MM.1S (cell line): ENCODE data around the gene MAD1L1.

Experiments
- DNase-seq: peaks from one replicate; pipeline ENCODE4 v3.0.0-alpha.2; 2015
- H2AFZ ChIP-seq: fragments of 300-600 bp; sonication (generic); 2 replicates; pipeline ENCODE4 v1.6.0; 2016; ENCODE audit warnings: antibody characterized with exemption, low read length
- H3F3A ChIP-seq: fragments of 300-600 bp; sonication (generic); 2 replicates; pipeline ENCODE4 v1.6.1; 2016; ENCODE audit warnings: mild to moderate bottlenecking, antibody characterized with exemption, low read length, moderate library complexity, mixed read lengths; ENCODE audit not compliant: insufficient read depth
- H3K27ac ChIP-seq: fragments of 300-600 bp; sonication (generic); 2 replicates; pipeline ENCODE4 v1.5.1; 2016; ENCODE audit warnings: mild to moderate bottlenecking, low read length
- H3K27me3 ChIP-seq: fragments of 300-600 bp; sonication (generic); replicated peaks from 2 replicates; pipeline ENCODE4 v1.6.0; 2016; ENCODE audit warnings: low read length; ENCODE audit not compliant: insufficient read depth
- H3K36me3 ChIP-seq: fragments of 300-600 bp; sonication (generic); replicated peaks from 2 replicates; pipeline ENCODE4 v1.6.1; 2016; ENCODE audit warnings: mild to moderate bottlenecking, low read length, mixed read lengths; ENCODE audit not compliant: insufficient read depth
- H3K4me1 ChIP-seq: fragments of 300-600 bp; sonication (generic); 2 replicates; pipeline ENCODE4 v1.6.1; 2016; ENCODE audit warnings: low read length, mixed read lengths
- H3K4me2 ChIP-seq: fragments of 300-600 bp; sonication (generic); 2 replicates; pipeline ENCODE4 v1.6.0; 2016; ENCODE audit warnings: low read depth, low read length
- H3K4me3 ChIP-seq: fragments of 300-600 bp; sonication (generic); 2 replicates; pipeline ENCODE4 v1.5.1; 2016; ENCODE audit warnings: low read length, mixed read lengths
- H3K79me2 ChIP-seq: fragments of 300-600 bp; sonication (generic); 2 replicates; pipeline ENCODE4 v1.6.1; 2016; ENCODE audit warnings: mixed run types, low read length, mixed read lengths
- H3K9ac ChIP-seq: fragments of 300-600 bp; sonication (generic); 2 replicates; pipeline ENCODE4 v1.6.1; 2016; ENCODE audit warnings: low read length, mixed read lengths
- H3K9me2 ChIP-seq: fragments of 300-600 bp; sonication (generic); replicated peaks from 2 replicates; pipeline ENCODE4 v1.6.1; 2016; ENCODE audit warnings: mild to moderate bottlenecking, low read length, mixed read lengths; ENCODE audit not compliant: insufficient read depth
- H3K9me3 ChIP-seq: fragments of 300-600 bp; sonication (generic); replicated peaks from 2 replicates; pipeline ENCODE4 v1.6.1; 2016; ENCODE audit warnings: mild to moderate bottlenecking, low read length, mixed read lengths; ENCODE audit not compliant: insufficient read depth
- H4K20me1 ChIP-seq: fragments of 300-600 bp; sonication (generic); 2 replicates; pipeline ENCODE4 v1.6.1; 2016; ENCODE audit warnings: mild to moderate bottlenecking, low read length, moderate library complexity, mixed read lengths; ENCODE audit not compliant: insufficient read depth
- EZH2 ChIP-seq: fragments of 300-600 bp; sonication (generic); optimal IDR thresholded peaks from 2 replicates; pipeline ENCODE3; 2017; ENCODE audit warnings: low read depth, mild to moderate bottlenecking, antibody characterized with exemption, low read length, mixed read lengths
- EZH2phosphoT487 ChIP-seq: fragments of 300-600 bp; sonication (generic); IDR thresholded peaks from 2 replicates; pipeline ENCODE4 v1.6.1; 2018; ENCODE audit warnings: antibody characterized with exemption, low read length
- TF ChIP-seq, protein P1 (sequence below): fragments of 300-600 bp; sonication (generic); IDR thresholded peaks from 2 replicates; pipeline ENCODE4 v1.5.1; 2016; ENCODE audit warnings: antibody characterized with exemption, low read length, mixed read lengths

Gene MAD1L1

DNA sequence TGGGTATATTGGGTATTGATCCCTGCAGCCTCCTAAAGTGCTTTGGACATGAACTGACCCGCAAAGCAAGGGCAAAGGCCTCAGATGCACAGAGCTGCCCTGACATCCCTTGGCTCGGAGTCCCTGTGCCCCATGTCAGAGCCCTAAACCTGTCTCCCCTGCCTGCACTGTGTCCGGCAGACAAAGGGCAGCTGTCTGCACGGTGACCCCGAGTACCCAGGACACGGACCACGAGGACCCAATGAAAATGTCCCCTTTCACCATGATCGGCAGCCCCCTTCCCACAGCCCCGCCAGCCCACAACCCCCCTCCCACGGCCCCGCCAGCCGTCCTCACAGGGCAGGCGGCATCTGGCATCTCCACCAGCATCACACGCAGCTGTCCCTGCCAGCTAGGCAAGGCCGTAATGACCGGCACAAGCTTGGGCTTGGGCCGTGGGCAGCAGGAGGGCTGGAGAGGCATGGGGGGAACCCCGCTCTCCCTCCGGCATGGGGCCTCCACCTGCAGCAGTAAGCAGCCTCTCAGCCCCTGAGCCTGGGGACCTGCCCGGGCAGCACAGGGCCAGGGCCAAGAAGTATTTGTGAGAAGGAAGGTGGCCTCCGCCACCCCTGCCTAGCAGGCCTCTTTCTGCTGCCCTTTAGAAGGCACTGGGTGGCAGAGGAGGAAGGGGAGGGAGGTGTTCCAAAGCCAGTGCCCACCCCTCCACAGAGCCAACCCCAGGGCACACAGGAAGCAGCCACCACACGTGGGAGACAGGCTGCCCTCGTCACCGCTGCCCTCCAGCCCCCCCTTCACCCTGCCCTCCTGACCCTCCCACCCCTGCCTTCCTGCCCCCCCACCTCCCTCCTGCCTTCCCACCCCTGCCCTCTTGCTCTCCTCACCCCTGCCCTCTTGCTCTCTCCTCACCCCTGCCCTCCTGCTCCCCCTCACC is 19.4 kb upstream of the MAD1L1 start:
- H3K9me3 ChIP-seq = no peaks in the 10 kb centered on the region
- no peaks in the 10 kb centered on the region for H3K9me2 ChIP-seq
- no peak for TF ChIP-seq EZH2phosphoT487
- no peak for TF ChIP-seq EZH2
- TF ChIP-seq, protein P1, sequence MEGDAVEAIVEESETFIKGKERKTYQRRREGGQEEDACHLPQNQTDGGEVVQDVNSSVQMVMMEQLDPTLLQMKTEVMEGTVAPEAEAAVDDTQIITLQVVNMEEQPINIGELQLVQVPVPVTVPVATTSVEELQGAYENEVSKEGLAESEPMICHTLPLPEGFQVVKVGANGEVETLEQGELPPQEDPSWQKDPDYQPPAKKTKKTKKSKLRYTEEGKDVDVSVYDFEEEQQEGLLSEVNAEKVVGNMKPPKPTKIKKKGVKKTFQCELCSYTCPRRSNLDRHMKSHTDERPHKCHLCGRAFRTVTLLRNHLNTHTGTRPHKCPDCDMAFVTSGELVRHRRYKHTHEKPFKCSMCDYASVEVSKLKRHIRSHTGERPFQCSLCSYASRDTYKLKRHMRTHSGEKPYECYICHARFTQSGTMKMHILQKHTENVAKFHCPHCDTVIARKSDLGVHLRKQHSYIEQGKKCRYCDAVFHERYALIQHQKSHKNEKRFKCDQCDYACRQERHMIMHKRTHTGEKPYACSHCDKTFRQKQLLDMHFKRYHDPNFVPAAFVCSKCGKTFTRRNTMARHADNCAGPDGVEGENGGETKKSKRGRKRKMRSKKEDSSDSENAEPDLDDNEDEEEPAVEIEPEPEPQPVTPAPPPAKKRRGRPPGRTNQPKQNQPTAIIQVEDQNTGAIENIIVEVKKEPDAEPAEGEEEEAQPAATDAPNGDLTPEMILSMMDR = no peak
- H4K20me1 ChIP-seq = no peaks in the 10 kb centered on the region
- H3K4me1 ChIP-seq = peaks cover 16% of the 10 kb centered on the region
- H3K36me3 ChIP-seq = no peaks in the 10 kb centered on the region
- no peak for DNase-seq
- peaks cover 10% of the 10 kb centered on the region; the same call in 1 of the 2 replicates for H3F3A ChIP-seq
- no peak overlapping the region for H3K4me2 ChIP-seq
- no peak overlapping the region for H3K4me3 ChIP-seq
- no peaks in the 10 kb centered on the region for H3K79me2 ChIP-seq
- H2AFZ ChIP-seq = no peak overlapping the region
- H3K27me3 ChIP-seq = no peaks in the 10 kb centered on the region
- no peak overlapping the region for H3K9ac ChIP-seq
- H3K27ac ChIP-seq = no peak overlapping the region

DNA sequence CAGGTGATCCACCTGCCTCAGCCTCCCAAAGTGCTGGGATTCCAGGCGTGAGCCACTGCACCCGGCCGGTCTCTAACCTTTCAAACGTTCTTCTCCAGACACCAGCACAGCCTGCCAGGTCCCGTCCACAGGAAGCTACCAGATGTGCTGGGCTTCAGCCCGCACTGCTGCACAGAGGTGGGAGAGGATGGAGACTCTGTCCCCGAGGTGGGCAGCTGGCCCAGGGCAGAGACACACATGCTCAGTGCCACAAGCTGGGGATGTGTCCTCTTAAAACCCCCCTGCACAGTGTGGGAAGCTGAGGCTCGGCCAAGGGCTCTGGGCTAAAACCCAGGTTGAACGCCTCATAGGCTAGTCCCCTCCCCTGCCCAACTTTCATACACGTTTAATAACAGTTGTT is 18.6 kb upstream of the MAD1L1 start:
- no peak for DNase-seq
- no peaks in the 10 kb centered on the region for H3K27me3 ChIP-seq
- no peaks in the 10 kb centered on the region for H3K9me2 ChIP-seq
- no peak overlapping the region for H3K4me3 ChIP-seq
- H3K9me3 ChIP-seq = no peaks in the 10 kb centered on the region
- H3F3A ChIP-seq = peaks cover 10% of the 10 kb centered on the region; the same call in 1 of the 2 replicates
- H3K27ac ChIP-seq = no peak overlapping the region
- TF ChIP-seq EZH2 = no peak
- TF ChIP-seq, protein P1 = no peak
- TF ChIP-seq EZH2phosphoT487 = no peak
- no peaks in the 10 kb centered on the region for H4K20me1 ChIP-seq
- H3K79me2 ChIP-seq = no peaks in the 10 kb centered on the region
- H3K4me1 ChIP-seq = peaks cover 16% of the 10 kb centered on the region
- H3K36me3 ChIP-seq = no peaks in the 10 kb centered on the region
- no peak overlapping the region for H2AFZ ChIP-seq
- no peak overlapping the region for H3K9ac ChIP-seq
- no peak overlapping the region for H3K4me2 ChIP-seq

DNA sequence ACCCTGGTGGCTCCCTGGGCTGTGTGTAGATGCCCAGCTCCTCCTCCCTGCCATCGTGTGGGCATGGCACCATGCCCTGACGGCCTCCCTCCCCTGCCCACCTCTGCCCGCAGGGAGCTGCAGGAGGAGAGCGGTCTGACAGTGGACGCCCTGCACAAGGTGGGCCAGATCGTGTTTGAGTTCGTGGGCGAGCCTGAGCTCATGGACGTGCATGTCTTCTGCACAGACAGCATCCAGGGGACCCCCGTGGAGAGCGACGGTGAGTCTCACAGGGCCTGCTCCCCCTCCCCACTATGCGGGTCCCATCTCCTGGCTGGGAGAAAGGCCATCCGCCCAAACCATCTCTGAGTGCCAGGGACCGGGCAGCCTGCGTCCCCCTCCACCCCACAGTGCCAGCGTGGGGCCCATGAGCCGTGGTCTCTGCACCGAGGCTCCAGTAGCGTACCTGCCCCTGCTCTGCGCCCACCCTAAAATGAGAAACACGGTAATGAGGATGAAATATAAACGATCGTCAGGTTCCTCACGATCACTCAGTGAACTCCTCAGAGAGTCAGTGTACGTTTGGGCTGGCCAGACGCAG is 17.1 kb upstream of the MAD1L1 start:
- Histone ChIP-seq H3K9me2 (no peaks in the 10 kb centered on the region), H3K4me2 (peak overlapping the region; percentile 48), H3K9me3 (no peaks in the 10 kb centered on the region), H2AFZ (no peak overlapping the region), H3K4me1 (peaks cover 16% of the 10 kb centered on the region), H3K27me3 (no peaks in the 10 kb centered on the region), H3F3A (peaks cover 10% of the 10 kb centered on the region; the same call in 1 of the 2 replicates), H3K27ac (peak overlapping the region; percentile 64; the same call in 1 of the 2 replicates), H4K20me1 (no peaks in the 10 kb centered on the region), H3K79me2 (no peaks in the 10 kb centered on the region), H3K36me3 (no peaks in the 10 kb centered on the region), H3K9ac (no peak overlapping the region), H3K4me3 (0 out of 2 replicates have a peak overlapping the region, but pooled peaks have one; percentile 14)
- DNase-seq = no peak
- TF ChIP-seq EZH2 = no peak
- TF ChIP-seq EZH2phosphoT487 = no peak
- TF ChIP-seq, protein P1 = no peak
